Right atrium auricular region (tissue), 2 donors: ENCODE data around the gene CDK15. TPM values are rescaled to one million over a fixed set of nuclear protein-coding genes. Genes with fewer than 3 reads are reported as not detected.

Experiments
- DNase-seq: peaks from one replicate; pipeline ENCODE4 v3.0.0-alpha.2; 2019; ENCODE audit warnings: low spot score
- H3K27ac ChIP-seq, 2 donors: fragments of 200-600 bp; sonication (generic); 1 replicate in 1 of 2; 2 replicates in 1 of 2; pipeline ENCODE4 v1.5.1; 2016 to 2019
- H3K27me3 ChIP-seq, 2 donors: fragments of 200-600 bp; sonication (generic); one replicate each; pipeline versions ENCODE4 v1.5.1 to v1.6.0; 2017 to 2019
- H3K36me3 ChIP-seq: fragments of 200-600 bp; sonication (generic); one replicate; pipeline ENCODE4 v1.5.1; 2016
- H3K4me1 ChIP-seq, 2 donors: fragments of 200-600 bp; sonication (generic); one replicate each; pipeline versions ENCODE4 v1.5.1 to v1.6.0; 2017 to 2019
- H3K4me3 ChIP-seq, 2 donors: fragments of 200-600 bp; sonication (generic); 1 replicate in 1 of 2; 2 replicates in 1 of 2; pipeline ENCODE4 v1.5.1; 2017 to 2019; ENCODE audit warnings: mild to moderate bottlenecking in 1 of 2, moderate library complexity in 1 of 2
- H3K9me3 ChIP-seq, 2 donors: fragments of 200-600 bp; sonication (generic); one replicate each; pipeline ENCODE4 v1.5.1; 2019
- total RNA-seq, 2 donors: library from RNA; depleted of rRNA; stranded (reverse); fragments of >200 nt; gene quantifications; one replicate each; pipeline ENCODE4 v1.1.0, GENCODE V29; 2016
- TF ChIP-seq, protein P1 (sequence below), 2 donors: fragments of 200-600 bp; sonication (generic); IDR thresholded peaks; one replicate each; pipeline ENCODE4 v1.5.1; 2019; ENCODE audit warnings: antibody characterized with exemption in 2 of 2

CDK15 gene
- total RNA-seq, 2 donors from 2014 or later = not detected

DNA sequence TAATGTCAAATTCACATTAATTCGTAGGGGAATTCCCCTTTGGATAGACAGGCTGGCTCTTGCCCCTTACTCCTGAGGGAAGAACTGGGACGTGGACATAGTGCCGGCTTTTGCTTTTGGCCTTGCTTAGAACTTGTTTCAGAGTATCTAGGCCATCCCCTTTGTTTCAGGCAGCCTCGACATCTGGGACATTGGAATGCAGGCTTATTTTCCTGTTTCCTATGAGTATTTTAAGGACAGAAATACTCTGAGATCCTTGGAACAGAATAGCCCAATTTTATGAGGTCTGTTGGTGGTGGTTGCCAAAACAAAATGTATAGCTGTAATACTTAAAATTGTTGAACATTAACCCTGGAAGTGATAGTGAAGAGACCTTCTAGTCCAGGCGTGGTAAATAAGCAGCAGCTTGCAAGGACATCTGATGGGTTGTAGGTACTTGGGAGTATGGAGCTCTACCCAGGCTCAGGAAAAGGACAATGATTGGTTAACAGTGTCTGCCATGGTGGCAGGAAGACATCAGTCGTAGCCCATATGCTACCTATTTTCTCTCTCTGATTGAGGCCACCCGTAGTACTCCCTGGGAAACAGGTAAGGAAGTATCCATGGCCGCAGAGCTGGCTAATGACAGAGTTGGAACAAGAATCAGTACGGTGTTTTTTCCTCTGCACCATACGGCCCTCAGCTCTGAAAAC is 112.4 kb downstream of the CDK15 start:
- TF ChIP-seq, protein P1, sequence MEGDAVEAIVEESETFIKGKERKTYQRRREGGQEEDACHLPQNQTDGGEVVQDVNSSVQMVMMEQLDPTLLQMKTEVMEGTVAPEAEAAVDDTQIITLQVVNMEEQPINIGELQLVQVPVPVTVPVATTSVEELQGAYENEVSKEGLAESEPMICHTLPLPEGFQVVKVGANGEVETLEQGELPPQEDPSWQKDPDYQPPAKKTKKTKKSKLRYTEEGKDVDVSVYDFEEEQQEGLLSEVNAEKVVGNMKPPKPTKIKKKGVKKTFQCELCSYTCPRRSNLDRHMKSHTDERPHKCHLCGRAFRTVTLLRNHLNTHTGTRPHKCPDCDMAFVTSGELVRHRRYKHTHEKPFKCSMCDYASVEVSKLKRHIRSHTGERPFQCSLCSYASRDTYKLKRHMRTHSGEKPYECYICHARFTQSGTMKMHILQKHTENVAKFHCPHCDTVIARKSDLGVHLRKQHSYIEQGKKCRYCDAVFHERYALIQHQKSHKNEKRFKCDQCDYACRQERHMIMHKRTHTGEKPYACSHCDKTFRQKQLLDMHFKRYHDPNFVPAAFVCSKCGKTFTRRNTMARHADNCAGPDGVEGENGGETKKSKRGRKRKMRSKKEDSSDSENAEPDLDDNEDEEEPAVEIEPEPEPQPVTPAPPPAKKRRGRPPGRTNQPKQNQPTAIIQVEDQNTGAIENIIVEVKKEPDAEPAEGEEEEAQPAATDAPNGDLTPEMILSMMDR (IDR thresholded peaks at IDR 0.05) = no peak
- DNase-seq = no peak
- H3K27ac ChIP-seq = no peak overlapping the region
- no peaks in the 10 kb centered on the region for H3K27me3 ChIP-seq
- H3K4me1 ChIP-seq = no peaks in the 10 kb centered on the region
- no peaks in the 10 kb centered on the region for H3K36me3 ChIP-seq
- H3K9me3 ChIP-seq = no peaks in the 10 kb centered on the region
- no peak overlapping the region for H3K4me3 ChIP-seq

DNA sequence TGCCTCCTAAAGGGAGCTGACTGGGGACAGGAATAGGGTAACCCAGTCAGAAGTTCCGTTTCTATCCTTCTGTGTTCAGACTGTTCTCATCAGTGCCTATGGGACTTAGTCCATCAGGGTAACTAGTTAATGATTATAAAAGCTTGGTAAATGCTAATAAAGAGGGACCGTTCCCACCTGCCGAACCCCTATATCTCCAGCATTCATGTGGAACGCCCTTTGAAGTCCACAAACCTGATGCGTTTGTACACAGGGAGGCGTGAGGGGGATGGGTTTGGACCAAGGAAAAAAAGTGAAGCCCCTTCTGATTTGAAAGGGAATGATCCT is 112.9 kb downstream of the CDK15 start:
- Histone ChIP-seq H3K27me3 (no peaks in the 10 kb centered on the region), H3K4me1 (no peaks in the 10 kb centered on the region), H3K27ac (no peak overlapping the region), H3K9me3 (no peaks in the 10 kb centered on the region), H3K36me3 (no peaks in the 10 kb centered on the region), H3K4me3 (no peak overlapping the region)
- TF ChIP-seq, protein P1 (IDR thresholded peaks at IDR 0.05) = no peak
- no peak for DNase-seq

GRCh38 chr2:201923436-201924328 is 117.3 kb downstream of the CDK15 start:
- no peaks in the 10 kb centered on the region for H3K27me3 ChIP-seq

GRCh38 chr2:201924453-201924852 is 118.1 kb downstream of the CDK15 start:
- H3K27me3 ChIP-seq = no peaks in the 10 kb centered on the region
- TF ChIP-seq, protein P1 (IDR thresholded peaks at IDR 0.05) = no peak
- no peaks in the 10 kb centered on the region for H3K9me3 ChIP-seq
- H3K4me1 ChIP-seq = no peaks in the 10 kb centered on the region
- no peak overlapping the region for H3K27ac ChIP-seq
- H3K4me3 ChIP-seq = no peak overlapping the region
- H3K36me3 ChIP-seq = no peaks in the 10 kb centered on the region
- no peak for DNase-seq

More at GRCh38 chr2:201923436-201924328, 117.3 kb downstream of the CDK15 start:
- no peaks in the 10 kb centered on the region for H3K4me1 ChIP-seq
- H3K36me3 ChIP-seq = no peaks in the 10 kb centered on the region
- TF ChIP-seq, protein P1 (IDR thresholded peaks at IDR 0.05) = no peak
- no peak for DNase-seq
- no peak overlapping the region for H3K27ac ChIP-seq
- no peak overlapping the region for H3K4me3 ChIP-seq
- H3K9me3 ChIP-seq = no peaks in the 10 kb centered on the region

GRCh38 chr2:201925056-201925455 is 118.7 kb downstream of the CDK15 start:
- Histone ChIP-seq H3K27me3 (no peaks in the 10 kb centered on the region), H3K4me1 (no peaks in the 10 kb centered on the region), H3K36me3 (no peaks in the 10 kb centered on the region), H3K27ac (no peak overlapping the region), H3K9me3 (no peaks in the 10 kb centered on the region), H3K4me3 (no peak overlapping the region)
- TF ChIP-seq, protein P1 (IDR thresholded peaks at IDR 0.05) = no peak
- no peak for DNase-seq
